ENCODE data around the gene RAPGEF1.
"Not testable (repeated sequence)": the region's sequence is repeated elsewhere in the genome, so short reads cannot be mapped to it uniquely, and the experiment has no call there.

Gene RAPGEF1

GRCh38 chr9:131757549-131757948 is 17.7 kb upstream of the RAPGEF1 start:
- no peaks in the 10 kb centered on the region for H3K4me1 ChIP-seq (ENCODE audit: insufficient read depth, poor library complexity, severe bottlenecking)
- no peak for TF ChIP-seq CTCF (IDR thresholded peaks at IDR 0.05; ENCODE audit: poor library complexity, severe bottlenecking)
- H3K27me3 ChIP-seq (ENCODE audit: insufficient read depth, poor library complexity, severe bottlenecking): peaks cover 32% of the 10 kb centered on the region
- H3K9me3 ChIP-seq (ENCODE audit: severe bottlenecking): no peaks in the 10 kb centered on the region
- ATAC-seq (ENCODE audit: low read depth) (no peak), DNase-seq (ENCODE audit: low spot score) (no peak)
- no peak overlapping the region for H3K4me3 ChIP-seq (ENCODE audit: severe bottlenecking)
- no peak overlapping the region for H3K27ac ChIP-seq (ENCODE audit: poor library complexity, severe bottlenecking)
- H3K36me3 ChIP-seq (ENCODE audit: low read depth): no peaks in the 10 kb centered on the region

GRCh38 chr9:131755541-131756198 is 15.8 kb upstream of the RAPGEF1 start:
- Histone ChIP-seq H3K9me3 (ENCODE audit: severe bottlenecking) (no peaks in the 10 kb centered on the region), H3K36me3 (ENCODE audit: low read depth) (no peaks in the 10 kb centered on the region), H3K4me1 (ENCODE audit: insufficient read depth, poor library complexity, severe bottlenecking) (no peaks in the 10 kb centered on the region), H3K4me3 (ENCODE audit: severe bottlenecking) (no peak overlapping the region), H3K27me3 (ENCODE audit: insufficient read depth, poor library complexity, severe bottlenecking) (peaks cover 32% of the 10 kb centered on the region), H3K27ac (ENCODE audit: poor library complexity, severe bottlenecking) (no peak overlapping the region)
- ATAC-seq (ENCODE audit: low read depth) (peak; percentile 95), DNase-seq (ENCODE audit: low spot score) (no peak)
- peak; percentile 78 for TF ChIP-seq CTCF (IDR thresholded peaks at IDR 0.05; ENCODE audit: poor library complexity, severe bottlenecking)

- Histone ChIP-seq H3K27me3 (ENCODE audit: insufficient read depth, poor library complexity, severe bottlenecking) (peaks cover 32% of the 10 kb centered on the region), H3K4me3 (ENCODE audit: severe bottlenecking) (no peak overlapping the region), H3K36me3 (ENCODE audit: low read depth) (no peaks in the 10 kb centered on the region), H3K9me3 (ENCODE audit: severe bottlenecking) (no peaks in the 10 kb centered on the region), H3K4me1 (ENCODE audit: insufficient read depth, poor library complexity, severe bottlenecking) (no peaks in the 10 kb centered on the region), H3K27ac (ENCODE audit: poor library complexity, severe bottlenecking) (no peak overlapping the region)
- no peak for ATAC-seq (ENCODE audit: low read depth)
- TF ChIP-seq CTCF (IDR thresholded peaks at IDR 0.05; ENCODE audit: poor library complexity, severe bottlenecking): no peak
- DNase-seq (ENCODE audit: low spot score): no peak
These were observed 15.0 kb upstream of the RAPGEF1 start for GRCh38 chr9:131754846-131755245.

GRCh38 chr9:131753751-131754150 is 13.9 kb upstream of the RAPGEF1 start:
- H3K4me3 ChIP-seq (ENCODE audit: severe bottlenecking); H3K27ac ChIP-seq (ENCODE audit: poor library complexity, severe bottlenecking); H3K36me3 ChIP-seq (ENCODE audit: low read depth); H3K9me3 ChIP-seq (ENCODE audit: severe bottlenecking); ATAC-seq (ENCODE audit: low read depth); DNase-seq (ENCODE audit: low spot score); H3K4me1 ChIP-seq (ENCODE audit: insufficient read depth, poor library complexity, severe bottlenecking): not testable (repeated sequence)
- H3K27me3 ChIP-seq (ENCODE audit: insufficient read depth, poor library complexity, severe bottlenecking): peaks cover 31% of the 10 kb centered on the region

- Histone ChIP-seq H3K9me3 (ENCODE audit: severe bottlenecking) (no peaks in the 10 kb centered on the region), H3K36me3 (ENCODE audit: low read depth) (no peaks in the 10 kb centered on the region), H3K27ac (ENCODE audit: poor library complexity, severe bottlenecking) (no peak overlapping the region), H3K4me3 (ENCODE audit: severe bottlenecking) (no peak overlapping the region), H3K27me3 (ENCODE audit: insufficient read depth, poor library complexity, severe bottlenecking) (peaks cover 17% of the 10 kb centered on the region), H3K4me1 (ENCODE audit: insufficient read depth, poor library complexity, severe bottlenecking) (no peaks in the 10 kb centered on the region)
- DNase-seq (ENCODE audit: low spot score) (no peak), ATAC-seq (ENCODE audit: low read depth) (no peak)
- no peak for TF ChIP-seq CTCF (IDR thresholded peaks at IDR 0.05; ENCODE audit: poor library complexity, severe bottlenecking)
These were observed 12.5 kb upstream of the RAPGEF1 start for GRCh38 chr9:131752231-131752884.

All from RWPE2 (cell line).